Neural cell (in vitro differentiated cells): ENCODE data around the gene L3MBTL2. TPM values are rescaled to one million over a fixed set of nuclear protein-coding genes. Genes with fewer than 3 reads are reported as not detected.

Experiments
- H2AFZ ChIP-seq: fragments of 200-600, 300-800 bp; sonication (generic), shearing (Covaris generic); 2 replicates; pipeline ENCODE4 v1.6.0; 2014; ENCODE audit warnings: low read depth, mild to moderate bottlenecking, antibody characterized with exemption, low read length, moderate library complexity
- H3F3A ChIP-seq: fragments of 200-600 bp; shearing (Covaris generic); 2 replicates; pipeline ENCODE4 v1.6.1; 2016; ENCODE audit warnings: mild to moderate bottlenecking, moderate library complexity, mixed read lengths, antibody characterized with exemption, low read length; ENCODE audit not compliant: insufficient read depth, poor library complexity, severe bottlenecking
- H3K27ac ChIP-seq: fragments of 200-600, 300-800 bp; sonication (generic), shearing (Covaris generic); 2 replicates; pipeline ENCODE4 v1.5.1; 2014; ENCODE audit warnings: mild to moderate bottlenecking, low read length, moderate library complexity
- H3K27me3 ChIP-seq: fragments of 300-800, 200-600 bp; sonication (generic), shearing (Covaris generic); 2 replicates; pipeline ENCODE4 v1.6.0; 2014; ENCODE audit warnings: mild to moderate bottlenecking, low read depth, low read length, moderate library complexity; ENCODE audit not compliant: insufficient read depth
- H3K36me3 ChIP-seq: fragments of 300-800, 200-600 bp; sonication (generic), shearing (Covaris generic); 2 replicates; pipeline ENCODE4 v1.5.1; 2014; ENCODE audit warnings: mild to moderate bottlenecking, antibody characterized with exemption, low read length, moderate library complexity; ENCODE audit not compliant: insufficient read depth
- H3K4me2 ChIP-seq: fragments of 300-800, 200-600 bp; sonication (generic), shearing (Covaris generic); 2 replicates; pipeline ENCODE4 v1.6.0; 2014; ENCODE audit warnings: mild to moderate bottlenecking, low read length
- H3K4me3 ChIP-seq: fragments of 300-800, 200-600 bp; sonication (generic), shearing (Covaris generic); 2 replicates; pipeline ENCODE4 v1.5.1; 2014; ENCODE audit warnings: mild to moderate bottlenecking, low read length, moderate library complexity
- H3K79me2 ChIP-seq: fragments of 200-600 bp; shearing (Covaris generic); replicated peaks from 2 replicates; pipeline ENCODE4 v1.6.0; 2014; ENCODE audit warnings: mild to moderate bottlenecking, low read length, moderate library complexity; ENCODE audit not compliant: insufficient read depth
- H3K9ac ChIP-seq: fragments of 300-800, 200-600 bp; sonication (generic), shearing (Covaris generic); 2 replicates; pipeline ENCODE4 v1.6.1; 2016; ENCODE audit warnings: mild to moderate bottlenecking, low read length, mixed read lengths
- H3K9me2 ChIP-seq: fragments of 200-600 bp; shearing (Covaris generic); 2 replicates; pipeline ENCODE4 v1.6.1; 2016; ENCODE audit warnings: mild to moderate bottlenecking, low read length, mixed read lengths; ENCODE audit not compliant: insufficient read depth
- H3K9me3 ChIP-seq: fragments of 200-600, 300-800 bp; sonication (generic), shearing (Covaris generic); 2 replicates; pipeline ENCODE4 v1.6.1; 2016; ENCODE audit warnings: mild to moderate bottlenecking, mixed run types, low read length, moderate library complexity, mixed read lengths
- H4K20me1 ChIP-seq: fragments of 200-600 bp; shearing (Covaris generic); 2 replicates; pipeline ENCODE4 v1.6.1; 2016; ENCODE audit warnings: mild to moderate bottlenecking, mixed run types; ENCODE audit not compliant: insufficient read depth
- EP300 ChIP-seq: fragments of 450-650 bp; conservative IDR thresholded peaks from 2 replicates; pipeline ENCODE4 v1.6.1; 2014; ENCODE audit warnings: antibody characterized with exemption, mild to moderate bottlenecking, moderate library complexity; ENCODE audit not compliant: poor library complexity, severe bottlenecking
- EZH2 ChIP-seq: fragments of 200-600, 300-800 bp; shearing (Covaris generic), sonication (generic); IDR thresholded peaks from 2 replicates; pipeline ENCODE4 v1.6.1; 2014; ENCODE audit warnings: antibody characterized with exemption, low read length, borderline replicate concordance, mild to moderate bottlenecking; ENCODE audit not compliant: insufficient read depth, poor library complexity, severe bottlenecking
- MXI1 ChIP-seq: fragments of 450-650 bp; conservative IDR thresholded peaks from 2 replicates; pipeline ENCODE4 v1.6.1; 2014; ENCODE audit warnings: antibody characterized with exemption, mild to moderate bottlenecking; ENCODE audit not compliant: poor library complexity, severe bottlenecking
- POLR2AphosphoS5 ChIP-seq: IDR thresholded peaks from 2 replicates; pipeline ENCODE4 v1.6.1; 2012
- RAD21 ChIP-seq: fragments of 450-650 bp; conservative IDR thresholded peaks from 2 replicates; pipeline ENCODE4 v1.6.1; 2014; ENCODE audit warnings: antibody characterized with exemption, mild to moderate bottlenecking, moderate library complexity
- SMC3 ChIP-seq: fragments of 450-650 bp; conservative IDR thresholded peaks from 2 replicates; pipeline ENCODE4 v1.6.1; 2014; ENCODE audit warnings: antibody characterized with exemption, mild to moderate bottlenecking, moderate library complexity; ENCODE audit not compliant: poor library complexity
- TAF1 ChIP-seq: IDR thresholded peaks from 2 replicates; pipeline ENCODE4 v1.6.1; 2012; ENCODE audit warnings: low read depth
- polyA plus RNA-seq: library from polyadenylated mRNA; depleted of rRNA; stranded (reverse); fragments of >200 nt; gene quantifications from 2 replicates; pipeline ENCODE4 v1.2.3, GENCODE V29; 2014
- TF ChIP-seq, protein P1 (sequence below): fragments of 450-650 bp; IDR thresholded peaks from 2 replicates; pipeline ENCODE4 v1.5.1; 2014; ENCODE audit warnings: antibody characterized with exemption, mild to moderate bottlenecking, moderate library complexity; ENCODE audit not compliant: poor library complexity, severe bottlenecking
- TF ChIP-seq, protein P2 (sequence below): IDR thresholded peaks from 2 replicates; pipeline ENCODE4 v1.6.1; 2012; ENCODE audit warnings: borderline replicate concordance

Gene L3MBTL2
- polyA plus RNA-seq, 1 donor from 2014 or later = 32.5 TPM

DNA sequence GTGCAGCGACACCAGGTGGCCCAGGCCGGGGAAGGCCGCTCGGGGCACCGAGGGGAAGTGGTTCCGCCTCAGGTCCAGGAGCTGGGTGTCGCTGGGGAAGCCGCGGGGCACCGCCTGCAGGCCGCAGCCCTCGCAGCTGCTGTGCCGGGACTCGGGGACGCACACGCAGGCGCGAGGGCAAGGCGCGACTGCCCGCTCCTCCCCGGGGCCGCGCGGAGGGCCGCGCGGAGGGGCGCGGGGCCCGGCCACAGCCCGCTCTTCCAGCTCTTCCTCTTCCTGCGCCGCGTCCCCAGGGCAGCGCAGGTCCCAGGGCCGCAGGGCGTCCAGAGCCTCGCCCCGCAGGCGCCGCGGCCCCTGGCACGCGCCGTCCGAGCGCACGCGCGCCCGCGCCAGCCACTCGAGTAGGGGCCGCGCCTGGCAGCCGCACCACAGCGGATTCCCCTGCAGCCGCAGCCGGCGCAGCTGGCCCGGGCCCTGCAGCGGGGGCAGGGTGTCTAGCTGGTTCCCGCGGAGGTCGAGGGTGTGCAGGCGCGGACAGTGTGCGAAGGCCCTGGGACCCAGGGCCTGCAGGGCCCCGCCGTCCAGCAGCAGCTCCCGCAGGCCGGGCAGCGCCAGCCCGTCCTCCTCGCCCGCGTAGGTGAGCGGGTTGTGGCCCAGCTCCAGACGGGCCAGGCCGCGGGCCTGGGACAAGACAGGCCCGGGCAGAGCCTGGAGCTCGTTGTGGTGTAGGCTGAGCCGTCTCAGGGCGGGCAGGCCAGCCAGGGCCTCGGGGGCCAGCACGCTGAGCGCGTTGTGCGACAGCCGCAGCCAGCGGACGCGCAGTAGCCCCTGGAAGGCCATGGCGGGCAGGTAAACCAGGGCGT lies 32.8 kb downstream of the L3MBTL2 start:
- Histone ChIP-seq H3K9me2 (no peaks in the 10 kb centered on the region), H3K9ac (no peak overlapping the region)

DNA sequence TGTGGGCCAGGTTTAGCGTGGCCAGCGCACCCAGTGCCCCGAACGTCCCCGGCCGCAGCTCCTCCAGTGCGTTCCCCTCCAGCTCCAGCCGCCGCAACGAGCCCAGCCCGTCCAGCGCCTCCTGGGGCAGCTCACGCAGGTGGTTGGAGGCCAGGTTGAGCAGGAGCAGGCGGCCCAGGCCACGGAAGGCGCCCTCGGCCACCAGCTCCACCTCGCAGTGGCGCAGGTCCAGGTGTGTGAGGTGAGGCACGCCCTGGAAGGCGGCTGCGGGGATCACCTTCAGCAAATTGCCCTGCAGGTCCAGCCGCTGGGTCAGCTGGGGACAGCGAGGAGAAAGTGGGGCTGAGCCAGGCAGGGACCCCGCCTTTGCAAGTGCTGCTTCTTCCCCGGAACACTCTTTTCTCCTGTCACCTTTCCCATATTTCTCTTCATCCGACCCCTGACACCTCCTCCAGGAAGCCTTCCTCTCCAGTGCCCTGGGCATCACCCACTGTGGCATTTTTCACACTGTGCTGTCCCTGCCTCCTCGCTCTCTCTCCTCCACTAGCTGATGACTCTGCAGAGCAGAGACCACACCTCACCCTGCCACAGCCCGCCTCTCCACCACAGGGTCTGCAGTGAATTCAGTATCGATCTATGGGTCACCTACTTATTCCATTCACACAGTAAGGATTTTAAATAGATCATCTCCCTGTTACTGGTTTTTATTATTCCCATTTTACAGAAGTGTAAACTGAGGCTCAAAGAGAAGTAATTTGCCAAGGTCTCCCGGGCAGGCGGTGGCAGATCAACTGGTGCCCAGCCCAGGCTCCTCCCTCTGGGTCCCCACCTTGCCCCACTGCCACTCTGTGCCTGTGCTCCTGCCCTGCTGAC lies 33.7 kb downstream of the L3MBTL2 start:
- H3K4me3 ChIP-seq = no peak overlapping the region
- no peaks in the 10 kb centered on the region for H3K27me3 ChIP-seq
- no peaks in the 10 kb centered on the region for H3K79me2 ChIP-seq
- no peak overlapping the region for H3K9ac ChIP-seq
- H3F3A ChIP-seq = no peaks in the 10 kb centered on the region
- no peak overlapping the region for H2AFZ ChIP-seq
- no peak overlapping the region for H3K4me2 ChIP-seq
- H3K9me3 ChIP-seq = no peaks in the 10 kb centered on the region
- no peaks in the 10 kb centered on the region for H3K36me3 ChIP-seq
- no peak overlapping the region for H3K27ac ChIP-seq
- H4K20me1 ChIP-seq = no peaks in the 10 kb centered on the region
- no peaks in the 10 kb centered on the region for H3K9me2 ChIP-seq
- no peak for TF ChIP-seq RAD21
- TF ChIP-seq, protein P1, sequence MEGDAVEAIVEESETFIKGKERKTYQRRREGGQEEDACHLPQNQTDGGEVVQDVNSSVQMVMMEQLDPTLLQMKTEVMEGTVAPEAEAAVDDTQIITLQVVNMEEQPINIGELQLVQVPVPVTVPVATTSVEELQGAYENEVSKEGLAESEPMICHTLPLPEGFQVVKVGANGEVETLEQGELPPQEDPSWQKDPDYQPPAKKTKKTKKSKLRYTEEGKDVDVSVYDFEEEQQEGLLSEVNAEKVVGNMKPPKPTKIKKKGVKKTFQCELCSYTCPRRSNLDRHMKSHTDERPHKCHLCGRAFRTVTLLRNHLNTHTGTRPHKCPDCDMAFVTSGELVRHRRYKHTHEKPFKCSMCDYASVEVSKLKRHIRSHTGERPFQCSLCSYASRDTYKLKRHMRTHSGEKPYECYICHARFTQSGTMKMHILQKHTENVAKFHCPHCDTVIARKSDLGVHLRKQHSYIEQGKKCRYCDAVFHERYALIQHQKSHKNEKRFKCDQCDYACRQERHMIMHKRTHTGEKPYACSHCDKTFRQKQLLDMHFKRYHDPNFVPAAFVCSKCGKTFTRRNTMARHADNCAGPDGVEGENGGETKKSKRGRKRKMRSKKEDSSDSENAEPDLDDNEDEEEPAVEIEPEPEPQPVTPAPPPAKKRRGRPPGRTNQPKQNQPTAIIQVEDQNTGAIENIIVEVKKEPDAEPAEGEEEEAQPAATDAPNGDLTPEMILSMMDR = no peak
- TF ChIP-seq EZH2 = no peak
- TF ChIP-seq TAF1 = no peak
- no peak for TF ChIP-seq MXI1
- no peak for TF ChIP-seq EP300
- TF ChIP-seq POLR2AphosphoS5 = no peak

More for the DNA sequence above, 32.8 kb downstream of the L3MBTL2 start:
- Histone ChIP-seq H3F3A (no peaks in the 10 kb centered on the region), H3K79me2 (no peaks in the 10 kb centered on the region), H4K20me1 (no peaks in the 10 kb centered on the region), H2AFZ (no peak overlapping the region), H3K4me2 (no peak overlapping the region), H3K9me3 (no peaks in the 10 kb centered on the region), H3K36me3 (no peaks in the 10 kb centered on the region), H3K4me3 (no peak overlapping the region), H3K27me3 (no peaks in the 10 kb centered on the region), H3K27ac (no peak overlapping the region)
- TF ChIP-seq EP300 = no peak
- TF ChIP-seq, protein P1 = peak; percentile 40
- no peak for TF ChIP-seq MXI1
- TF ChIP-seq RAD21 = peak; percentile 33
- TF ChIP-seq, protein P2, sequence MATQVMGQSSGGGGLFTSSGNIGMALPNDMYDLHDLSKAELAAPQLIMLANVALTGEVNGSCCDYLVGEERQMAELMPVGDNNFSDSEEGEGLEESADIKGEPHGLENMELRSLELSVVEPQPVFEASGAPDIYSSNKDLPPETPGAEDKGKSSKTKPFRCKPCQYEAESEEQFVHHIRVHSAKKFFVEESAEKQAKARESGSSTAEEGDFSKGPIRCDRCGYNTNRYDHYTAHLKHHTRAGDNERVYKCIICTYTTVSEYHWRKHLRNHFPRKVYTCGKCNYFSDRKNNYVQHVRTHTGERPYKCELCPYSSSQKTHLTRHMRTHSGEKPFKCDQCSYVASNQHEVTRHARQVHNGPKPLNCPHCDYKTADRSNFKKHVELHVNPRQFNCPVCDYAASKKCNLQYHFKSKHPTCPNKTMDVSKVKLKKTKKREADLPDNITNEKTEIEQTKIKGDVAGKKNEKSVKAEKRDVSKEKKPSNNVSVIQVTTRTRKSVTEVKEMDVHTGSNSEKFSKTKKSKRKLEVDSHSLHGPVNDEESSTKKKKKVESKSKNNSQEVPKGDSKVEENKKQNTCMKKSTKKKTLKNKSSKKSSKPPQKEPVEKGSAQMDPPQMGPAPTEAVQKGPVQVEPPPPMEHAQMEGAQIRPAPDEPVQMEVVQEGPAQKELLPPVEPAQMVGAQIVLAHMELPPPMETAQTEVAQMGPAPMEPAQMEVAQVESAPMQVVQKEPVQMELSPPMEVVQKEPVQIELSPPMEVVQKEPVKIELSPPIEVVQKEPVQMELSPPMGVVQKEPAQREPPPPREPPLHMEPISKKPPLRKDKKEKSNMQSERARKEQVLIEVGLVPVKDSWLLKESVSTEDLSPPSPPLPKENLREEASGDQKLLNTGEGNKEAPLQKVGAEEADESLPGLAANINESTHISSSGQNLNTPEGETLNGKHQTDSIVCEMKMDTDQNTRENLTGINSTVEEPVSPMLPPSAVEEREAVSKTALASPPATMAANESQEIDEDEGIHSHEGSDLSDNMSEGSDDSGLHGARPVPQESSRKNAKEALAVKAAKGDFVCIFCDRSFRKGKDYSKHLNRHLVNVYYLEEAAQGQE = no peak
- TF ChIP-seq SMC3 = peak; percentile 35
- no peak for TF ChIP-seq TAF1
- no peak for TF ChIP-seq EZH2
- TF ChIP-seq POLR2AphosphoS5 = no peak
